Spleen (tissue), 7 donors: ENCODE measurements around the gene PRKCG.
"Not testable (repeated sequence)": the region's sequence is repeated elsewhere in the genome, so short reads cannot be mapped to it uniquely, and the experiment has no call there.

Experiments
- POLR2A ChIP-seq, 3 donors: fragments of 450-650 bp; IDR thresholded peaks; one replicate each; pipeline ENCODE4 v1.5.1; 2017; ENCODE audit warnings: antibody characterized with exemption in 3 of 3, mild to moderate bottlenecking in 1 of 3
- POLR2AphosphoS5 ChIP-seq, 3 donors: sonication (generic); formaldehyde crosslinking; IDR thresholded peaks; one replicate each; pipeline ENCODE4 v1.5.1; 2017; ENCODE audit warnings: antibody characterized with exemption in 3 of 3
- TF ChIP-seq, protein P1 (sequence below), 11 experiments: fragments of 200-600 bp in 7 of 11; fragments of 450-650 bp in 4 of 11; sonication (generic) in 4 of 11; IDR thresholded peaks in 8 of 11; conservative IDR thresholded peaks in 3 of 11; 1 replicate in 7 of 11; 2 replicates in 4 of 11; pipeline versions ENCODE4 v1.4.0 to v1.8.0; 2016 to 2021; ENCODE audit warnings: antibody characterized with exemption in 11 of 11, inconsistent platforms in 4 of 11, mild to moderate bottlenecking in 1 of 11
- donor health status: DM: no; HTN: no; CAD: no; lungs with moderate emphysema.
- donor health status: DM: no; HTN: no; CAD: no.
- donor health status: DM: no; HTN: no; CAD: no.

- TF ChIP-seq, protein P1, sequence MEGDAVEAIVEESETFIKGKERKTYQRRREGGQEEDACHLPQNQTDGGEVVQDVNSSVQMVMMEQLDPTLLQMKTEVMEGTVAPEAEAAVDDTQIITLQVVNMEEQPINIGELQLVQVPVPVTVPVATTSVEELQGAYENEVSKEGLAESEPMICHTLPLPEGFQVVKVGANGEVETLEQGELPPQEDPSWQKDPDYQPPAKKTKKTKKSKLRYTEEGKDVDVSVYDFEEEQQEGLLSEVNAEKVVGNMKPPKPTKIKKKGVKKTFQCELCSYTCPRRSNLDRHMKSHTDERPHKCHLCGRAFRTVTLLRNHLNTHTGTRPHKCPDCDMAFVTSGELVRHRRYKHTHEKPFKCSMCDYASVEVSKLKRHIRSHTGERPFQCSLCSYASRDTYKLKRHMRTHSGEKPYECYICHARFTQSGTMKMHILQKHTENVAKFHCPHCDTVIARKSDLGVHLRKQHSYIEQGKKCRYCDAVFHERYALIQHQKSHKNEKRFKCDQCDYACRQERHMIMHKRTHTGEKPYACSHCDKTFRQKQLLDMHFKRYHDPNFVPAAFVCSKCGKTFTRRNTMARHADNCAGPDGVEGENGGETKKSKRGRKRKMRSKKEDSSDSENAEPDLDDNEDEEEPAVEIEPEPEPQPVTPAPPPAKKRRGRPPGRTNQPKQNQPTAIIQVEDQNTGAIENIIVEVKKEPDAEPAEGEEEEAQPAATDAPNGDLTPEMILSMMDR (IDR thresholded peaks at IDR 0.05 in 8 of 11, conservative IDR thresholded peaks at IDR 0.05 in 3 of 11) = not testable (repeated sequence)
- TF ChIP-seq POLR2A, POLR2AphosphoS5 (IDR thresholded peaks at IDR 0.05): not testable (repeated sequence)
These were observed 12.1 kb upstream of the PRKCG start for GRCh38 chr19:53869805-53870484.
